ENCODE measurements around the gene GNPTAB.

- TF ChIP-seq, protein P1, sequence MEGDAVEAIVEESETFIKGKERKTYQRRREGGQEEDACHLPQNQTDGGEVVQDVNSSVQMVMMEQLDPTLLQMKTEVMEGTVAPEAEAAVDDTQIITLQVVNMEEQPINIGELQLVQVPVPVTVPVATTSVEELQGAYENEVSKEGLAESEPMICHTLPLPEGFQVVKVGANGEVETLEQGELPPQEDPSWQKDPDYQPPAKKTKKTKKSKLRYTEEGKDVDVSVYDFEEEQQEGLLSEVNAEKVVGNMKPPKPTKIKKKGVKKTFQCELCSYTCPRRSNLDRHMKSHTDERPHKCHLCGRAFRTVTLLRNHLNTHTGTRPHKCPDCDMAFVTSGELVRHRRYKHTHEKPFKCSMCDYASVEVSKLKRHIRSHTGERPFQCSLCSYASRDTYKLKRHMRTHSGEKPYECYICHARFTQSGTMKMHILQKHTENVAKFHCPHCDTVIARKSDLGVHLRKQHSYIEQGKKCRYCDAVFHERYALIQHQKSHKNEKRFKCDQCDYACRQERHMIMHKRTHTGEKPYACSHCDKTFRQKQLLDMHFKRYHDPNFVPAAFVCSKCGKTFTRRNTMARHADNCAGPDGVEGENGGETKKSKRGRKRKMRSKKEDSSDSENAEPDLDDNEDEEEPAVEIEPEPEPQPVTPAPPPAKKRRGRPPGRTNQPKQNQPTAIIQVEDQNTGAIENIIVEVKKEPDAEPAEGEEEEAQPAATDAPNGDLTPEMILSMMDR (IDR thresholded peaks at IDR 0.05; ENCODE audit: borderline replicate concordance, extremely low read depth, low read length, poor library complexity, severe bottlenecking): no peak
- no peak for TF ChIP-seq EZH2 (IDR thresholded peaks at IDR 0.05; ENCODE audit: borderline replicate concordance, low read depth, low read length, severe bottlenecking)
Observed at GRCh38 chr12:101738920-101739665, 91.7 kb downstream of the GNPTAB start, which contains the start of gene SYCP3.
